Lower leg skin (tissue), 4 donors: ENCODE measurements around the gene ALOX15. TPM values are rescaled to one million over a fixed set of nuclear protein-coding genes. Genes with fewer than 3 reads are reported as not detected.

Experiments used
- DNase-seq, 2 donors: peaks; one replicate each; pipeline ENCODE4 v3.0.0-alpha.2; 2019; ENCODE audit warnings: low spot score in 2 of 2
- H3K4me3 ChIP-seq: fragments of 200-600 bp; sonication (generic); 2 replicates; pipeline ENCODE4 v1.5.1; 2017; ENCODE audit warnings: mild to moderate bottlenecking, low read depth; ENCODE audit not compliant: poor library complexity, severe bottlenecking
- CTCF ChIP-seq, 3 donors: fragments of 450-650 bp; IDR thresholded peaks; one replicate each; pipeline ENCODE4 v1.5.1; 2016; ENCODE audit warnings: antibody characterized with exemption in 3 of 3, mild to moderate bottlenecking in 3 of 3, moderate library complexity in 2 of 3
- POLR2A ChIP-seq, 2 donors: fragments of 450-650 bp; IDR thresholded peaks; one replicate each; pipeline ENCODE4 v1.6.1; 2016 to 2017; ENCODE audit warnings: antibody characterized with exemption in 2 of 2, mild to moderate bottlenecking in 1 of 2, moderate library complexity in 1 of 2
- WGBS, 2 donors: methylation state at CpG; one replicate each; pipeline ENCODE4 v1.1.5; 2018; 5-methylcytosine and 5-hydroxymethylcytosine counted together
- intact Hi-C: fragments of 100-400 bp; cut with DNase I; formaldehyde crosslinking; loops from one replicate; pipeline ENCODE4 v1.15.0; 2023; ENCODE audit warnings: low total_unique reads
- total RNA-seq, 4 donors: library from RNA; depleted of rRNA; stranded (reverse); fragments of >200 nt; gene quantifications; one replicate each; pipeline ENCODE4 v1.1.0, GENCODE V29; 2016

ALOX15 gene
- total RNA-seq, 4 donors from 2014 or later, result 0.54 to 0.68 TPM; not detected in 2

- intact Hi-C loops, result no loop called here
- no peak overlapping the region for H3K4me3 ChIP-seq
- TF ChIP-seq POLR2A (IDR thresholded peaks at IDR 0.05) (no peak), CTCF (IDR thresholded peaks at IDR 0.05) (no peak)
- WGBS, 2 donors, result 94 to 97% methylated on average over 4 of the region's 4 CpGs
- no peak for DNase-seq
Observed at GRCh38 chr17:4601326-4601725, 40.2 kb downstream of the ALOX15 start.

DNA sequence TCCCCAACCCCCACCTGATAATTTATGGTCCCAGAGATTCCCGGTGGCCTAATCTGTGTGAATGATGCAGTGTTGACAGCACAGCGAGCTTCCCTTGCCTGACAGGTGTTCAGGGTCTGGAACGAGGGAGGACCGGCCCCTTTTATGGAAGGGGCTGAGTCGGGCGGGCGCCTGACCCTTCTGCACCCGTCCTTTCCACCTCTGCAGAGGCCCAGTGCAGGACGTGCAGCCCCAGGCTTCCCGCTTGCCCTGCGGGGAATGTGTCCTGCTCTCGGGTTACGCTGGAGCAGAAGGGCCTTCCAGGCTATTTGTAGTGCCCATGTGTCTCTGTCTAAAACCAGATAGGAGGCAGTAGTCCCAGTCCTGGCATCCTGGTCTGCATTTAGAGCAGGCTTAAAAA is 40.9 kb downstream of the ALOX15 start:
- TF ChIP-seq CTCF (IDR thresholded peaks at IDR 0.05) (no peak), POLR2A (IDR thresholded peaks at IDR 0.05) (no peak)
- intact Hi-C loops, result no loop called here
- WGBS, 2 donors, result 73 to 85% methylated on average over 13 of the region's 13 CpGs
- no peak overlapping the region for H3K4me3 ChIP-seq
- no peak for DNase-seq

- TF ChIP-seq CTCF (IDR thresholded peaks at IDR 0.05) (no peak), POLR2A (IDR thresholded peaks at IDR 0.05) (no peak)
- intact Hi-C loops, result no loop called here
- WGBS, 2 donors, result 28 to 32% methylated on average over 21 to 25 of the region's 25 CpGs
- no peak overlapping the region for H3K4me3 ChIP-seq
- no peak for DNase-seq
Observed at GRCh38 chr17:4599505-4600281, 41.8 kb downstream of the ALOX15 start.

DNA sequence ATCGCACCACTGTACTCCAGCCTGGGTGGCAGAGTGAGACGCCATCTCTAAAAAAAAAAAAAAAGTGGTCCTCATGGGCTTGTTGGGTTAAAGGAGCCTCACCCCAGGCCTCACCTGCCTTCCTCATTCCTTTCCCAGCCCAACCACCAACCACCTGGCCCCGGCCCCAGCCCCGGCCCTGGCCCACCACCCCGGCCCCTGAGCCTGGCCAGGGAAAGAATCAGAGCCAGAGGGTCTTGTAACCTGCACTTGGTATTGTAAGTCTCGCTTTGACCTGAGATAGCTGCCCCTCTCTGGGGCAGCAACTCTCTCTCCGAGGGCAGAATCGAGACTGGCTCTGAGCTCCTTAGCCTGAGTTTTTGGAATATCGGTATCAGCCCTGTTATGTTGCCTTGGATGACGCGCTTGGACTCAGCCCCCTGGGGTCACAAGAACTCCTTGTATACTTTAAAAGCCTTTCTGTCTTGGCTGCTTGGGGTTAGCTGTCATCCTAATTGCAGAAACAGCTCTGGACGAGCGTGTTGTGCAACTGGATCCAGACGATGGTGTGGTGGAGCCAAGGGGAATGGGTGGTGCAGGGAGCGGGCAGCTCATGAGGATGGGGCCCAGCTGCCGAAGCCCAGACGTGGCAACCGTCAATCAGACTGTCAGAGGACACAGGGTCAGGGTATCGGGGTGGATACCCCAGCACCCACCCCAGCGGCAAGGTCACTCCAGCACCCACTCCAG is 42.5 kb downstream of the ALOX15 start:
- whole genome bisulfite sequencing, 2 donors, result 56 to 59% methylated on average over 17 to 19 of the region's 20 CpGs
- intact Hi-C loops, result no loop called here
- DNase-seq, result peak in 1 of 2 donors; percentile 42
- no peak overlapping the region for H3K4me3 ChIP-seq
- TF ChIP-seq CTCF (IDR thresholded peaks at IDR 0.05) (no peak), POLR2A (IDR thresholded peaks at IDR 0.05) (no peak)

GRCh38 chr17:4597975-4598374 is 43.5 kb downstream of the ALOX15 start:
- WGBS, 2 donors, result 77 to 83% methylated on average over 13 of the region's 13 CpGs
- no peak overlapping the region for H3K4me3 ChIP-seq
- no peak for DNase-seq
- intact Hi-C loops, result no loop called here
- no peak for TF ChIP-seq POLR2A (IDR thresholded peaks at IDR 0.05)
- no peak for TF ChIP-seq CTCF (IDR thresholded peaks at IDR 0.05)
